Skeletal muscle cell (primary cell): ENCODE data around the gene BIRC7.
A peak's percentile ranks its signal among the peaks of the same experiment; 100 is the strongest.

Experiments used
- DNase-seq: peaks from one replicate; pipeline ENCODE4 v3.0.0-alpha.2; 2010; ENCODE audit warnings: low read depth
- H3K4me3 ChIP-seq: 2 replicates; pipeline ENCODE4 v1.5.1; 2011; ENCODE audit warnings: low read depth, mild to moderate bottlenecking, control low read depth, low read length, moderate library complexity

Gene BIRC7

DNA sequence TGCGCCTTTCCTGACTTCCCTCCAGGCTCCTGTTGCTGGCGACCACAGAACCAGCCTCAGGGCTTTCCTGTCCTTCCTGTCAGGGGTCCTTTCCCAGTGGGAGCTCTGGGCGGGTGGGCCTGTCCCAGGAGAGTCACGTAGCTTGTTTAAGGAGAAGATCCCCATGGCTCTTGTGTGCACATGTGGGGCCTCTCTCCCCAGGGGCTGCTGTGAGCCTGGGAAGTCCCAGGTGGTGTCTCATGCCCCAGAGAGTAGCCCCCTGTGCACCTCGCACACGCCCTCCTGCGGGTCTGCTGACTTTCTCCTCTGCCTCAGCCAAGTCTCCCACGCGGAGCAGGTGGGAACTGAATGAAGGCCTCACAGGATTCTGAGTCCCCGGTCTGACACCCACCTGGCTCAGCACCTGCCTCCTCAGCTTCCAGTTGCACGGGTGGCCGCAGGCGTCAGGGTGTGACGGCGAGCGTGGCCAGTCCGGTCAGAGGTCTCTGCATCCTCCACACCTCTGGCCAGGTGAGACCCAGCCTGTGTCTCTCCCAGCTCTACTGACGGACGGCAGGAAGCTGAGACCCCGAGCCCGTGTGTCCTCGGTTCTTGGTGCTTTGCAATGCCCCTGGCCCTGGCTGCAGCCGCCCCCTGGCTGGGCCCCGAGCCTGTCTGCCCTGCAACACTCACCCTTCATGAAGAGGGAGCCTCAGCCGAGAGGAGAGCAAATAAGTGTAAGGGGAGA is 24.2 kb downstream of the BIRC7 start:
- H3K4me3 ChIP-seq: no peak overlapping the region
- DNase-seq: no peak

DNA sequence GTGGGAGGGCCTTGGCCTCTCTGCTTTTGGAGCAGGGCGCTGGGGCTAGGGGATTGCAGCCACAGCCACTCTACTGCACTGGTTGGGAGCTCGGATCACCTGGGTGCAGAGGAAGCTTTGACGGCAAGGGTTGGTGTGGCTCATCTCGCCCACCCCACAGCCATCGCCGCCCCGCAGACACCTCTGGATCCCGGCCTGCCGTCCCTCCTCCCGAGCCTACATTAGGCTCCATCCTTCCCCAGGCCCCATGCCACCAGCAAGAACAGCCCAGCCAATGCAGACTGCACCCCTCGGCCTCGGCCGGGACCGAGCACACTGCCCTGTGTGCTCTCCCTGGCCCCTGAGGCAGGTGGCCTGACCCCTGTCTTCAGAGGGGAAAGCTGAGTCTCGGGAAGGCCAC is 24.8 kb downstream of the BIRC7 start:
- DNase-seq: no peak

DNA sequence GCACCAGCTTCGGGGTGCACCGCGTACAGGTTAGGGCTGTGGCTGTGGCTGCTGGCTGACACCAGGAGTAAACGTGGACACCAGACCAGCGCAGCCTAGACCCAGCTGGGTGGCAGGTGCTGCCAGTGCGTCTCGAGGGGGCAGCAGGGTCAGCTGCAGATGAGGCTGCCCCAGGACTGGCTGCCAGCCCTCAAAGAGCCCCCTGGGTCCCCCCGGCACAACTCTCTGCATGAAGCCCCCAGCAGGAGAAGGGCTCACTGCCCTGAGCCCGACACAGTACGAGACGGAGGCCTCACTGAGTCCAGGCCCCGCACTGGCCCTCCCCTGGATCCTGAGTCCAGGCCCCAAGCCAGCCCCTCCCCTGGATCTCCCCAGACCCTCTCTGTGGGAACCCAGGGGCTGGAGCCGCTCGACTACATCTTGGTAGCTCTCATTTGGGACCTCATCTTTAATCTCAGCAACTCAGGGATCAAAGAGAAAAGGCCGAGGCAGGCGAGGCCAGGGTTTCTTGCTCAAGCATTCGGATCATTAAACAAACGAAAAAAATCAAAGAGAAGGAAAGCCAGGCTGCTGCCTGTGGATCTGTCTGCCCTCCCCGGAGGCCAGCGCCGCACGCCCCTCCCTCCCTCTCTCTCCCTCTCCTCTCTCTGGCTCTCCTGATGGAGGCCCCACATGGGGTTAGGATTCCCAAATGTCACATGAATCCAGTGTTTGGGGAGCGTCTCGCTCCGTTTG is 25.5 kb downstream of the BIRC7 start:
- H3K4me3 ChIP-seq: no peak overlapping the region
- DNase-seq: no peak

More for the DNA sequence above, 24.8 kb downstream of the BIRC7 start:
- H3K4me3 ChIP-seq: no peak overlapping the region

DNA sequence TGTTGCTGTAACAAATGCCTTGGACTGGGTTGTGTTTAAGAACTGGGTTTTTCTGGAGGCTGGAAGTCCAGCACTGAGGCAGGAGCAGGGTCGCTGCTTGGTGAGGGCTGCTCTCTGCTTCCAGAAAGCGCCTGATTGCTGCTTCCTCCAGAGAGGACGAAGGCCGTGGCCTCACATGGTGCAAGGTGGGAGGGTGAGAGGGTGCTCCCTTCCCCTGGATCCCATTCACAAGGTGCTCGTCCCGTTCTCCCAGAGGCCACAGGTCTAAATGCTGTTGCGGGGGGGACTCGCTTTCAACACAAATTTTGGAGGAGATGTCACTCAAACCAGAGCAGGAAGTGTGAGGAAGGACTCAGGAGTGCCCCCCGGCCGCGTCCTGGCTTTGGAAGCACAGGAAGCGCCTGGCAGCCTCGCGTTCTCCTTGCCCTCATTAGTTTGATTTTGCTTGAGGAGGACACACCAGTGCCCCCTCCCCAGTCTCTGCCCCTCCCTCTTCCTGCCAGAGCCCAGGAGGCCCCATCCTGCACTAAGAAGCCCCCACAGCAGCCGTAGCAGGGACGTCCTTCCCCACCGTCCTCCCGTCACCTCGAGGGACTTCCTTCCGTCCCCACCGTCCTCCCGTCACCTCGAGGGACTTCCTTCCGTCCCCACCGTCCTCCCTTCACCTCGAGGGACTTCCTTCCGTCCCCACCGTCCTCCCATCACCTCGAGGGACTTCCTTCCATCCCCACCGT is 26.3 kb downstream of the BIRC7 start:
- no peak overlapping the region for H3K4me3 ChIP-seq
- DNase-seq: no peak

DNA sequence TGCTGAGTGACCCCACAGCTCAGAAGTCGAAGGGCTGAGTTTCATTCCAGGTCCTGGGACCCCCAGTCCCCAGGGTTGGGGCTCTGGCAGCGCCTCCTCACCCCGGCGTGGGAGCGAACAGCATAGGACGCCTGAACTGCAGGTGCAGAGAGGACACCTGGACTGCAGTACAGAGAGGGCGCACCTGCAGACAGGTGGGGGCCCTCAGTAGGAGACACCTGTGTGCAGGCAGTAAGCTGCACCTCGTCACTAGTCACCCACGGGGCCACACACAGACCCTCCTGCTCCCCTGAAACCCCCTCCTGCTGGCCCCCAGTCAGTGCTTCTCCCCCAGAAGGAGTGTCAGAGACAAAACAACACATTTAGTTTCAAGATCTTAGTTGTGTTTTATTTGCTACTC is 27.1 kb downstream of the BIRC7 start:
- no peak overlapping the region for H3K4me3 ChIP-seq
- DNase-seq: no peak

DNA sequence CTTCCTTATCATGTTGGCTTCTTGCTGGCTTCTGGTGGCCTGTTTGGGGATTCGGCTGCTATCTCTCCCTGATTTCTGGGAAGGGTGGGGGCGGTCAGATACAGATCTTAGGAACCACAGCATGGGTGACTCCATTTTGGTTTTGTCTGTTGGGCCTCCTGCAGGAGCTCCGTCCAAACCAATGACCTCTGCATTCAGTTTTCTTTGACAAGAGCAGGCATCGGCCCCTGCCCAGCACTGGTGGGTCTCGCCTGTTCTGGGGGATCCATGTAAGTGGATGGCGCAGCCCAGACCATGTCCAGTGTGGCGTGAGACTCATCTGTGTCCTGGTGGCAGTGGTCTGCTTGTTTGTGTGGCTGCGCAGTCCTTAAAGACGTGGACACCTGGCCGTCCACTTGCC is 28.3 kb downstream of the BIRC7 start:
- H3K4me3 ChIP-seq: no peak overlapping the region
- DNase-seq: no peak

DNA sequence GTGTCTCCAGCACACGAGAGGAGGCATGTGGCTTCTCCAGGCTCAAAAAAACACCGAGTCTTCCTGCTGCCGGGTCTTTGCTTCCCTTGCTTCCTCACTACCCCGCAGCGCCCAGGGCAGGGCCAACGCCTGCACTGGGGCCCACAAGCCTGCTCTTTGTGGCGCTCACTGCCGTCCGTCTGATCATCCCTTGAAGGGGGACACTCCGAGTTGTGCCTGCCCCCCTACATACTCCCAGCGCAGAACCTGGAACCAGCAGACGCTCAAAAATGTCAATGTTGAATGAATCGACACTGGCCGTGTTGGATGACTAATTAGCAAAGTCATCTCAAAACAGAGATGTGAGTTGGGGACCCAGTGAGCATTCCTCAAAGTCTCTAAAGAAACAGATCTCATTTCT is 28.8 kb downstream of the BIRC7 start:
- no peak for DNase-seq
- H3K4me3 ChIP-seq: no peak overlapping the region

DNA sequence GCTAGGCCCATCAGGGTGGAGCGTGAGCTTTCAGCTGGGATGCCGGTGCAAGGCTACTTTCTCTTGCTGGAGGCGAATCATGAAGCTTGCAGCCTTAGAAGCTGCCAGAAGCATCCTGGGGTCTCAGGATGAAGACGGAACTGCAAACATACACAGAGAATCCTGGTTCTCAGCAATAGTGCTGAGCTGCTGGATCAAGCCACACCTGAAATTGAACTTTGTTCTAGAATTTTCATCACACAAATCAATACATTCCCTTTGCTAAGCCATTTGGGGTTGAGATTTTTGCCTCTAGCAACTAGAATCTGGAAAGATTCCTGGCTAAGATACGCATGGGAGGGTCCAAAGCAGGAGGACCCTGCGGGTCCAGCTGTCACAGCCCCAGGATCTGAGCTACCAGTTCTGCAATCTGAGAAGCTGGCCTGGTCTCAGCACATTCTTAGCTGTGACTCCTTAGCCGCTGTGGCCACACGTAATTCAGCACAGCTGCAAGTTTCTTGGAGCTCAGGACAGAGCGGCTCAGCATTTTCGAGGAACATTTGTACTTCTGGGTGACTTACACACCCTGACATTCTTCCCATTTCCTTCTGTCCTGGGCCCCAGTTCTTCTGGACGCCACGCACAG is 30.3 kb downstream of the BIRC7 start:
- no peak overlapping the region for H3K4me3 ChIP-seq
- peak; percentile 33 for DNase-seq

DNA sequence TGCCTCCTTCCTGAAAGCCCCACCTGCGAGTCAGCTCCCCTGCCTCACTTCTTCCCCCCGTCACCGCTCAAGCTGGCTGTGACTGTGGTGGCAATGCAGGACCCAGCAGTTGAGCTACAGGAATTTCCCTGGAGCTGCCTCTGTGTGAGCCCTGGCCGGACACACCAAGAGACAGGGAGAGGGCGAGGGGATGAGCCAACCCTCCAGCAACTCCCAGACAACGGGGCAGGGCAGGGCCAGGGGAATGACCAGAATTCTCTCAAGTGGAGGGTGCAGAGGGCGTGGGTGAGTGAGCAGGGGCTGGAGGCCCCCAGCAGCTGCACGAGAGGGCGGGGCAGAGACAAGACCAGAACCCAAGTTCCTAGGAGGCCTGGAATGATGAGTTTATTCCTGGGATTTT is 32.0 kb downstream of the BIRC7 start:
- H3K4me3 ChIP-seq: no peak overlapping the region
- DNase-seq: no peak

DNA sequence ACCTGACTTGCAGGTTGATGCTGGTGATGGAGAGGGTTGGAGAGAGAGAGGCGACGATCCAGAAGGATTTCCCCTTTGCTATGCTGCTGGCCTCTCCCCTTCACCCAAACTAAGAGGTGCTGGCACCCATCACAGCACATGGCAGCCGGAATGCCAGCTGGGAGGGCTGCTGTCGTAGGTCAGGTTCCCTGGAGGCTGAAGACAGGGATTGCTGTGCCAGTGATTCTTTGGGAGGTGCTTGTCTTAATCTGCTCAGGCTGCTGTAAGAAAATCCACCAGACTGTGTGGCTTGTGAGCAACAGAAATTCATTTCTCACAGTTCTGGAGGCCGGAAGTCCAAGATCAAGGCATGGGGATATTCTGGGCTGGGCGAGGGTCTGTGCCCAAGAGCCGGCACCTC is 32.6 kb downstream of the BIRC7 start:
- H3K4me3 ChIP-seq: peak overlapping the region; percentile 12
- no peak for DNase-seq

DNA sequence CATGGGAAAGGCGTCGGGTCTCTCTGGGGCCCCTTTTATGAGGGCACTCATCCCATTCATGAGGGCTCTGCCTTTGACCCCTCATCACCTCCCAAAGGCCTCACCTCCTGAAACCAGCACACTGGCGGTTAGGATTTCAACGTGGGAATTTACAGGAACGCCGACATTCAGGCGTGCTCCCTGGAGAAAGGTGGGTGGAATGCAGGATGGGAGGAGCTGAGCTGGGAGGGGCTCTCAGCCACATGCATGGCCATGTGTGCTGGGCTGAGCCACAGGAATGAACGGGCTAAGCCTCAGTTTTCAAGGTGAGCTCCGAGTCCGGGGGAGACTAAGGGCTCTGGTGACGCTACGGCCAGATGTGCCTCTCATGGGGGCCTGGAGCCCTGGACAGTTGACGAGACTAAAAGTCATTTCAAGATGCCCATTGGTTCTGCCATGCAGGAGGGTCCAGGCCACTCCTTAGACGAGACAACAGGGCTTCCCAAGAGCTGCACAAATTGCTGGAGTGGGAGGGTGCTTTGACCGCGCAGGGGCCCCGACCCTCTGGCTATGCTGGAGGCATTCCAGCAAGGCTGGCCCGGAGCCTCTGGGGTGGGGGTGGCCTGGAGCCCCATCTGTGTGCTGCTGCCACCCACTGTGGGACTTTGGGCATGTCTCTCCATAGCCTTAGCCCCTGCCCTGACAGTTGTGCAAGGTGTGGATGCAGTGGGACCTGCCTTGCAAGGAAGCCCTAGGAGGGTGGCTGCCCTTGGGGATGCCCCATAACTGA is 33.1 kb downstream of the BIRC7 start:
- H3K4me3 ChIP-seq: no peak overlapping the region
- DNase-seq: no peak

DNA sequence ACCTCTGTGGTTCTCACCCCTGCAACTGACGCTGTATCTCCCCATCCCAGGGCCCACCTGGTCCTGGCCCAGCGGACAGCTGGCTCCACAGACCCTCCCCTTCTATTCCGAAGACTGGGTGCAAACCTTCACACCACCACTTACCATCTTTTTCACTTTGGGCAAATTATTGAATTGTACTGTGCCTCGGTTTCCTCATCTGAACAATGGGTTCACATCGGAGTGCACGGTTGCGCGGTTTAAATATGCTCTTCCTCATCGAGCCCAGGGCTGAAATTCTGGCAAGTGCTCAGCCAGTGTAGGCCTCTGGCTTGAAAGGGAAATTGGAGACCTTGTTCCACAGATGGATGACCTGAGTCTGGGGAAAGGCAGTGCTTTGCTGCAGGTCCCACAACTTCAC is 34.0 kb downstream of the BIRC7 start:
- no peak for DNase-seq
- H3K4me3 ChIP-seq: no peak overlapping the region

DNA sequence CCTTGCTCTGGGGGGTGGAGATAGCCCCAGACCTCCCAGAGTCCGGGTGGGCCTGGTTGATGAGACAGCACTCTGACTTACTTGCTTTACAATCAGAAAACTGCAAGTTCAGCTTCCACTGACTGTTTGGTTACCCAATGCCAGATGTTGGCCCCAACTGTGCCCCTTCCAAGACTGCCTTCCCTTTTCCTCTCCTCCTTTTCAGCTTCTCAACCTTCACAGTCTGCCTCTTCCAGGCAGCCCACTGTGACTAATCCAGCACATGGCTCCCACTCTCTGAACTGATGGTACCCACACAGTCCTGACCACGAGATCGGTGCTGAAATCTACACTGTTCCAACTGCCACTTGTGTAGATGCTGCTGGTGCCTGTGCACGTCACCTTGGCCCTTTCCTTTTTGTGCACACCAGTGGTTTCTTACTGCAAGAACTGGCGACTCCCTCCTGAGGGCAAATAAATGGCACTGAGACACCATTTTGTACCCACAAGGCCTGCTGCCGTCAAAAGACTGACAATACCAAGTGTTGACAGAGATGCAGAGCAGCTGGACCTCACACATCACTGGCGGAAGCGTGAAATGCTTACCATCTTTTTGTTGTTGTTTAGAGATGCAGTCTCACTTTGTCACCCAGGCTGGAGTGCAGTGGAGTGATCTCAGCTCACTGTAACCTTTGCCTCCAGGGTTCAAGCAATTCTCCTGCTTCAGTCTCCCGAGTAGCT is 35.1 kb downstream of the BIRC7 start:
- no peak overlapping the region for H3K4me3 ChIP-seq
- no peak for DNase-seq

DNA sequence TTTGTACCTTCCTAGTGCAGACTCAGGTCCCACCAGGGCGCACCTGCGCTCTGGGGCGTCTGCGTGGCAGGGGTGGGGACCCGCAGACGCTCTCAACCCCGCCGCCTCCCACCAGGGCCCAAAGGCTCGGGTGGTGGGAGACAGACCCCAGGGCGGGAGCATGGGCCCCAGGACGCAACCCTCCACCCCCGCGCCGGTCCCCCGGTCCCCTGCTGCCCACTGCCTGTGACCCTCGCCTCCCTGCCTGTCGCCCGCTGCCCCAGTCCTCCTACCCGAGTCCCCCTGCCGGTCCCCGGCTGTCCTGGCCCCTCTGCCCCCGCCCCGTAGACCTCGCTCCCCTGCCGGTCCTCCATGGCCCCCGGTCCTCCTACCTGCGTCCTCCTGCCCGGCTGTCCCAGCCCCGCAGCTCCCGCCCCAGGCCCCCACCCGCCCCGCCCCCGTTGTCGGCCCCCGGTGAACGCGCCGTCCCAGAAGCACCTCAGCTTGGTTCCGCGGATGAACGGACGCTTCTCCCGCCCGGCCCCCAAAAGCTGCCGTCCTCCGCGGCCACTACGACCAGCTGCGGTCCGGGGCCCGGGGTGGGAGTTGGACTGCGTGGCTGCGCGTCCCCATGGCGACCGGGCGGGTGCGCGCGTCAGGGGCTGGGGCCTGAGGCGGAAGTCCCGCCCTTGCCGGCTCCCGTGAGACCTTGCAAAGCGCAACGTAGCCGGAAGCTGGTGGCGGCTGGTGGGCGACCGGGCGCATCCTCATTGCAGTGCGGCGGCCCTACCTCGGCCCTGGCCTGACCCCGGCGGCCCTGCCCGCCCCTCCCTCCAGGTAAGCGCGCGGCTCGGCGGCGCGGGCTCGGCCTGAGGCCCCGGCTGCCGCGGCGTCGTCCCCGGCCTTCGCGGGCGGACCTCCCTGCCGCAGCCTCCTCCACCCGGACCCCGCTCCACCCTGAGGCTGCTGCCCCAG is 36.7 kb downstream of the BIRC7 start, which contains the start of gene ARFGAP1:
TSS of gene ARFGAP1 (plus strand) at position 709 of the 954 bp plus-strand sequence. CDS start 2,768 bp downstream, outside the sequence.
- peak; percentile 65 for DNase-seq
- H3K4me3 ChIP-seq: peak within 1 kb of the TSS; percentile 97

DNA sequence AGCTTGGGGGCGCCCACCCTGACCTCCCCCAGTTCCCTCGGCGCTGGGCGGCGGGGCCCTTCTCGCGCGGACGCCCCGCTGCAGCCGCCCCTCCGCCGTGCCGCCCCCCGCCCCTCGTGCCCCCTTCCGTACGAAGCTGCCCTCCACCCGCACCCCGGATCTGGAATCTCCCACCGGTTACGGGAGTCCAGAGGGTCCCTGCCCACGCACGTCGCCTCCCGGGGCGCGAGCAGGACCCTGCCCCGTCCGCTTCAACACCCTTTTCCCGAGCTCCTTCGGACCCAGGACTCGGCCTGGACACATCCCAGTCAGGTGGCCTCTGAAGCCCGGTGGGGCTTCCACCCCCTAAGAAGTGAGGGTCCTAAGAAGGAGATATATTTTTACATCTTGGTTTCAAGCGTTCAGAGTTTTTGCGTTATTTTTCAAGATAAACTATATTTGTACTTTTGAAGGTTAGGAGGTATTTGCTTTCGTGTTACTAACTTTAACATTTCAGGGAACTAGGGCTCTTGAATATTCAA is 37.4 kb downstream of the BIRC7 start:
- no peak for DNase-seq
- peak overlapping the region; percentile 97 for H3K4me3 ChIP-seq

DNA sequence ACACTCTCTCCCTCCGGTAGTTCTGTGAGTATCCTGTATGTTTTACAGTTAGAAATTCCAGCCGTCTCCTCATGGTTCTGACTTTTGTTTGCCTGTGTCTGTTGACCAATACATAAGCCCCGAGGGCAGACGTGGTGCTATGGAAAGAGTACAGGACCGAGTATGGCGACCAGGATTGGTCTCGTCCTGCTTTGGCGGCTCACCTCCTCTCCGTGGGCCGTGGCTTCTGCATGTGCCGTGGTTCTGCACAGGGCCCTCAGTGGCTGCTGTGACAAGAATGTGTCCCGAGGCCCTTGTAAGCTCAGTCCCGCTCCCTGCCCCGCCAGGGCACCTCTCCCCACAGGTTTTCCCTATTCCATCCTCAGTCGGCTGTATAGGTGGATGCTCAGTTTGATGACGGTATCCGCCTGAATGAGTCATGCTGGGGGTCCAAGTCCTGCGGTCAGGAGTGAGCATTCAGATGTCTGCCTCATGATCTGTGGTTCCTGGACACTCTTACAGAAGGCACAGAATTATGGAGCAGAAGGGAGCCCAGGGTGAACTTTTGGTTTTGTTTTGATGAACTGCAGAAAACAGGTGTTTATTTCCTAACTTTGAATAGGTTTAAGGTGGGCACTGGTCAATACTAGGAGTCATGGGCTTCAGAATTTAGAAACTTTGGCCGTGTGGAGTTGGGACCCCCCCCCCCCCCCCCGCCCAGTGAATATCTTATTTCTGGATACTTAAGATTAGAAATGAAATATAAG is 38.1 kb downstream of the BIRC7 start:
- DNase-seq: peak; percentile 48
- H3K4me3 ChIP-seq: peak overlapping the region; percentile 97
